OCI-LY3 (cell line): ENCODE results near the gene TMCC1.

Experiments used
- CTCF ChIP-seq: fragments of 200-600, 300-600 bp; sonication (generic); IDR thresholded peaks from 2 replicates; pipeline ENCODE4 v1.5.1; 2014; ENCODE audit warnings: antibody characterized with exemption, low read length, low read depth
- EZH2phosphoT487 ChIP-seq: fragments of 200-600 bp; shearing (Covaris generic); IDR thresholded peaks from 2 replicates; pipeline ENCODE4 v1.6.1; 2018; ENCODE audit warnings: antibody characterized with exemption, mixed run types, low read depth

- TF ChIP-seq CTCF (no peak), EZH2phosphoT487 (no peak)
These were observed 189.6 kb downstream of the TMCC1 start for GRCh38 chr3:129703913-129704312.
